GM19372 (cell line): ENCODE data around the gene SEMA3F.

Experiments used
- ATAC-seq: cut with Tn5 transposase; IDR thresholded peaks from one replicate; pipeline ENCODE4 v1.9.1; 2021; ENCODE audit warnings: mild to moderate bottlenecking, low read depth, moderate library complexity; ENCODE audit not compliant: unreplicated experiment

Gene SEMA3F

DNA sequence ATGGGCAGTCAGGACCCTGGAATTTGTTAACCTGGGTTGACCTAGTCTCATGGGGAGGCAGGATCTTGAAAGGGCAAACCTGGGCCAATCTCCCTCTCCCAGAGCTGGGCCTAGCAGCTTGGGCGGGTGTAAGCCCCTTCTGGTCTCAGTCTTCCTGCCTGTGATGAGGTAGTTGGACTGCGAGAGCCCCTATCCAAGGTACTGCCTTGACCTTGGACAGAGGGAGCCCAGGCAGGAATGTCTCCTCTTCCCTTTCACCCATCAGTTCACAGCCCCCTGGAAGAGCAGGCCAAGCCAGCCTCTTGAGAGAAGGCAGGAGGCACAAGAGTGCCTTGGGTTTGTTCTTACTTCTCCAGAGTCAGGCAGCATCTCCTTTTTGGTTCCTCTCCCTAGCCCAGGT is 24.7 kb upstream of the SEMA3F start:
- no peak for ATAC-seq

DNA sequence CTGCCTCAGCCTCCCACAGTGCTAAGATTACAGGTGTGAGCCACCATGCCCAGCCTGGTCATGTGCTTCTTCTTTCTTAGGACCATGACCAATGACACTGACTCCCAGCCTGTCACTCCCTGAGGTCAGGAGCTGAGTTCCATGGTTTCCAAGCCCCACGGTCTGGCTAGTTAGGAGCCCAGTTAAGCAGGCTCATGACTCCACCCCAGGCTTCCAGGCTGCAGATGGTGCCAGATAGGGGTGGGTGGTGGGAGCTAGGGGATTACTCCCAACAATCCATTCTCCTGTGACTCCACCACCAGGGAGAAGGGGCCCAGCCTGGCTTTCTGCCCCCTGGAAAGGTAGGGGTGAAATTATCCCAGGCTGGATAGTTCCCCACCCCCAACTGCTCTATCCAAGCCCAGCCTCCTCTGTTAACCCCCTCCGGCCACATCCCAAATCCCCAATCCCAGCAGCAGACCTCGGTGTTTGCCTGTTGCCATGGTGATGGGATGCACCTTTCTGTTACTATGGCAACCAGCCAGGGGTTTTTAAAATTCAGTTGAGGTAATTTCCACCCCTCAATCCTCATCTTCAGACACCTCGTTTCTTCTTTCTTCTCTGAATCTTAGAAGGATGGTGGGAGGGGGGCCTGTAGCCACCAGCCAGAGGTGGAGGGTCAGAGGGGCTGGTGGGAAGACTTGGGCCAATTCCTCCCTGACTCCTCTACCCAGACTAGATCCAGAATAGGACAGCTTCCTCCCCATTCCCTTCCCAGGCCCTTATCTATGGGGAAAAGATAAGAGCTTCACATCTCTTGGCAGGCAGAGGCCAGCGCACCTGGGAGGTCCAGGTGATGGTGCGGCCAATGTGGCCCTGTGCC is 22.5 kb upstream of the SEMA3F start:
- ATAC-seq: no peak

DNA sequence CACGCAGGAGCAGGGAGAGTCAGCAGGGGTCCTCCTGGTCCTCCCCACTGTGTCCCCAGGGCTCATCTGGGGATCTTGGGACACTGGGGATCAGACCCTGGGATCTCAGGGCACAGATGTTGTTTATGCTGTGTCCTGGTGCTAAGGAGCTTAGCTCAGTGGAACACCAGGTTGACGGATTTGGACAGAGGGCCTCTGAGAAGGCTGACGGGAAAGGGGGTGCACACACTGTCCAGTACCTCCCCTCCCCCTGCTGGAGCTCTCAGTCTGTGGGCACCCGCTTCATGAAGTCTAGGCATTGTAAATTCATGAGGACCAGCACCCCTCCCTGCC is 21.9 kb upstream of the SEMA3F start:
- no peak for ATAC-seq

GRCh38 chr3:50134367-50134766 is 20.8 kb upstream of the SEMA3F start:
- no peak for ATAC-seq

DNA sequence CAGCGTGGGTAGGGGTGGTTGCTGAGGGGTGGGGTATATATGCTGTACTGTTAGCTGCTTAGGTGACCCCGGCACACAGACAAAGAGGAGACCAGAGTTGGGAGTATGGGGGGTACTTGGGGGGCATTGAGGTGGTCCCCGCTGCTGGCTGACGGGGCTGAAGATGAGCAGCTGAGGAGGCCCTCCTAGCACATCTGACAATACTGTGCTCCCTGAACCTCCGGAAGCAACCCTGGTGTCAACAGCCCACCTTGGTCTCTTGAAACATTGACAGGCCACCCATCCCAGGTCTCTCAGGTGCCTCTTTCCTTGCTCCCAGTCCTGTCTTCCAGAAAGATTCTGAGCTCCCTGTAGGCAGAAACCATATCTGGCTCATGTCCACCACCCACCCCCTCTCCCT is 19.2 kb upstream of the SEMA3F start:
- no peak for ATAC-seq

GRCh38 chr3:50136714-50137405 is 18.3 kb upstream of the SEMA3F start:
- ATAC-seq: no peak

DNA sequence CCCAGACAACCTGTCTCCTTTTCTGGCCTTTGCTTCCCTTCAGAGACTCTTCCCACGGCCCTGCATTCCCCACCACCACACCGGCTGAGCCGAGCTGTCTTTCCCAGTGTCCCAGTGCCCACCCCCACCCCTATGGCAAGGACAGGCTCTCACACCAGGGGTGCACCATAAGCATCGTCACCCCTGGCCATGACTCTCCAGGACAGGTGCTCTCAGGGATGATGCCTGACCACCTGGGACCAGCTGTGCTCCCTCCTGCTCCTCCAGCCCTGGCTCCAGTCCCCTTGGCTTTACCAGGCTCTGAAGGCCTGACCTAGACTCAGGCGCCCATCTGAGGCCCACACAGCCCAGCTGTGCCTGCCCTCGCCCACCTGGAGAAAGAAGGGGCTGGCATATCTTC is 17.6 kb upstream of the SEMA3F start:
- ATAC-seq: no peak

DNA sequence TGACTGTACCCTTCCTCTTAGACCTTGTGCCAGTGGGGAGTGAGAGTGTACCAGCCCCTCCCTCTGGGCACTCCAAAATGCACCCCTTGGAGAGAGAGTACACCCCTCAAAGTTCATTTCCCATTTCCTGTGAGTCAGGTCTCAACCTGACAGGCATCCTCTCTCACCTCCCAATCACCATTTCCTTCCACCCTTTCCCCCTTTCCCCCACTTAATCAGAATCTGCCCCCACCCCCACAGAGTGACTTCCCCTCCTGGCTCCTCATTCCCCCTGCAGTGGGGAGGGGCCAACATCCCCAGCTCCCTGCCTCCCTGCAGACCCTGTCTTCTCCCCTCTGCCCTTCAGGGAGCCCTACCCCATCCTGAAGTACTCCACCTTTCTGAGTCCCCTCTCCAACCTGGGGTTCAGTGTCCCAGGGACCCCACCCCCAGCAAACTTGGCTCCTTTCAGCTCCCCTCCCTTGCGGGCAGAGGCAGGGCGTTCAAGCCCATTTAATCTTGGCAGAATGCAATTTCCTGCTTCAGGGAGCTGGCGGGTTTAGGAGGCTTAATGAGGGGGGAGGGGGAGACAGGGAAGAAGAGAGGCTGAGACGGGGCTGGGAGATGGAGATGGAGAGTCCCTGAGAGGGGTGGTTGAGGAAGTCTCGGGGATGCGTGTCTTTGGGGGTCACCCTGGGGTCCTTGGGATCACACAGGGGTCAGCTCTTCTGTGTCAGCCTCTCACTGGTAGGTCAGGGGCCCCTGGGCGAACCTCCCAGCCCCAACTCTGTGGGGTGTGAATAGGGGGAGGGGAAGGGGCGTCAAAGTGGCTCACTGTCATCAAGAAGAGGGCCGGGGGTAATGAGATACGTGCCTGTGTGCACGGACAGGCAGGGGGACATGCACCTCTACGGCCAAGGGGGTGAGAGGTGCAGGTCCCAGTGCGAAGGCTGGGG is 16.6 kb upstream of the SEMA3F start:
- ATAC-seq: no peak

- ATAC-seq: no peak
These were observed 15.8 kb upstream of the SEMA3F start for GRCh38 chr3:50139308-50139707.

- no peak for ATAC-seq
These were observed 15.3 kb upstream of the SEMA3F start for GRCh38 chr3:50139718-50140423.

DNA sequence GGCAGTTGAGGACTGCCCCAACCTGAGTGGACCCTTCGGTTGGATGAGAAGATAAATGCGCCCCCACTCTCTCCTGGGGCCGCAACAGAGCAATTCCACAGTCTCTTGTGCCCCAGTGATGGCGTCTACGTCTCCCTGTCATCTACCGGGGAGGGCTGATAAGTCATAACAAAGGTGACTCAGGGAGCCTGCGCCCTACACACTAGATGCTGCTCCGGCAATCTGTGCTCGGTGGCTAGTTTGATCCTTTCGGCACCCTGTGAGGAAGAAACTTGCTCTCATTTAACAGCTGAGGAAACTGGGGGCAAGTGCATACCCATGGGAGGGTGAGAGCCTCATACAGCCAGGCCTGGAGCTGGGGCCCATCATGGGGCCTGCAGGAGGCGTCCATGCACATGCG is 14.1 kb upstream of the SEMA3F start:
- ATAC-seq: no peak

DNA sequence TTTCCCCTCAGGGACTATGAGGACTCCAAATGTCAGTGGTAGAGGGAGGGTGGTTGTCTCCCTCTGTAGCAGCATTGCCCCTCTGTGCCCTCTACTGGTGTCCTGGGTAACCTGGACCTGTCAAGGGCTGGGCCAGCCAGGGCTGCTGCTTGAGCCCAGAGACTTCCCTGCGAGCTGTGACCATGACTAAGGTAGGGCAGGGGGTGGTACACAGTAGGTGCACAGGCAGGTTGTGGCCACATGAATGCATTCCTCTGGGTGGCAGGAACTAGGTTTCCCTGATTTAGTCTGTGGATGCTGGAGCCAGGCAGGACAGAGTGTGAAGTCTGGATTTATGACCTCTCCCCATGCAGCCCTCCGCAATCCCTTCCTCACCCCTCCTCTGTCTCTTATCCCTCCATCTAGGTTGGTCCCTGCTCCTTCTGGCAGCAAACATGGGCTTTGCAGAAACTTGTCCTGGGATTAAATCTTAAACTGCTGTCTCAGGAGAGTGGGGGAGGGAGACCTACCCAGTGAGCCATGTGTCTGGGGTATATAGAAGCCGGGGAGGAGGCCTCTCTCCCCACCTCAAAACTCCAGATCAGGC is 8.7 kb upstream of the SEMA3F start:
- ATAC-seq: no peak

GRCh38 chr3:50147016-50147415 is 8.1 kb upstream of the SEMA3F start:
- ATAC-seq: no peak

- no peak for ATAC-seq
These were observed 7.7 kb upstream of the SEMA3F start for GRCh38 chr3:50147447-50147846.

- ATAC-seq: no peak
These were observed 7.3 kb upstream of the SEMA3F start for GRCh38 chr3:50147861-50148260.

GRCh38 chr3:50150404-50150750 is 4.7 kb upstream of the SEMA3F start:
- no peak for ATAC-seq

DNA sequence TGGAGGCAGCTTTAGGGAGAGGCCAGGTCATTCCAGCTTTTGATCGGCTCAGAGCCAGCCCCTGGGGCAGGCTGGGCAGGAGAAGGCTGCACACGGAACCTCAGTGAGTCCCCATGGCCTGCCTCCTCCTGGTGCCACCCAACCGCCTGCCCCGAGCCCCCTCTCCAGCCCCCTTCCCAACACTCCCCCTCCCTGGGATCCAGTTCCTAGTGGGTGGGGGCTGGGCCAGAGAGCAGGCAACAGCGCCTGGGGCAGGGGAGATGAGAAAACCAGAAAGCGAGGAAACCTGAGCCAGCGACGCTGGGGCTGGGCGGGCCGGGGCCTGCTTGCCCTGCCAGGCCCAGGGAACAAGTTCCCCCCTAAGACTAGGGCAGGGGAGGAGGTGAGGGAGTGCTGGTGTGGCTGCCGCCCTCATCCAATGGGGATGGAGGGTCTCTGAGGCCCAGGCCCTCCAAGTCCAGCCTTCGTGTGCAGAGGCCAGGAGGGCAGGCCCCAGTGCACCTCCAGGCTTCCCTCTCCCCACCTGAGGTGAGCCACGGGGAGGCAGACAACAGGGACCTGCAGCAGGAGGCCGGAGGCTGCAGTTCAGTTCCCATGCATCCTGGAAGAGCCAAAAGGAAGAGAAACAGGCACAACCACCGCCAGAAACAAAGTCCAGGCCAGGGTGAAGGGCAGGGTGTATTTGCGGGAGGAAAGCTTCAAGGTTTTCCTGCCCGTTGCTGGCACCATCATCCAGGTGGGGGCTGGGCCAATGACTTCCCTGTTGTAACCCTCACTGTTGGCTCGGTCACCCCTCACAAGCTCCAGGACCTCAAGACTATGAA is 4.0 kb upstream of the SEMA3F start:
- ATAC-seq: no peak

- ATAC-seq: no peak
These were observed 3.4 kb upstream of the SEMA3F start for GRCh38 chr3:50151728-50152127.

GRCh38 chr3:50153782-50154475 is 1.2 kb upstream of the SEMA3F start:
- ATAC-seq: no peak
